Measurements from ENCODE around the gene GRK5. TPM values are rescaled to one million over a fixed set of nuclear protein-coding genes. Genes with fewer than 3 reads are reported as not detected.

Gene GRK5
- total and polyA plus RNA-seq, 9 of the 15 experiments (the other 6 are each of a cell fraction or from before 2014, with no cell fraction given) = 0.46 to 0.83 (median 0.67) TPM; not detected in 2

DNA sequence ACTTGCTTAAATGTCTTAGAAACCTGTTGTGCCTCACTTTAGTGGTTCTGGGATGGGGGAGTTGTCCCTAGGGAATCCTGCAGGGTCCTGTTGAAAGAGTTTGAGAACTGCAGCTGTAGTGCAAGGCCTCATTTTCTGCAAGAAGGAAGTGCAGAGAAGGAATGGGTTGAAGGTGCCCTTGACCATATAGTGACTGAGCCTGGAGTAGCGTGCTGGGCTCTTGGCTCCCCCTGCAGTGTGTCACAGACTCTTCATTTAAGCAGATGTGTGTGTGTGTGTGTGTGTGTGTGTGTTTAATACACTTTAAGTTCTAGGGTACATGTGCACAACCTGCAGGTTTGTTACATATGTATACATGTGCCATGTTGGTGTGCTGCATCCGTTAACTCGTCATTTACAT is 92.2 kb downstream of the GRK5 start (continued):
- TF ChIP-seq, protein P1, sequence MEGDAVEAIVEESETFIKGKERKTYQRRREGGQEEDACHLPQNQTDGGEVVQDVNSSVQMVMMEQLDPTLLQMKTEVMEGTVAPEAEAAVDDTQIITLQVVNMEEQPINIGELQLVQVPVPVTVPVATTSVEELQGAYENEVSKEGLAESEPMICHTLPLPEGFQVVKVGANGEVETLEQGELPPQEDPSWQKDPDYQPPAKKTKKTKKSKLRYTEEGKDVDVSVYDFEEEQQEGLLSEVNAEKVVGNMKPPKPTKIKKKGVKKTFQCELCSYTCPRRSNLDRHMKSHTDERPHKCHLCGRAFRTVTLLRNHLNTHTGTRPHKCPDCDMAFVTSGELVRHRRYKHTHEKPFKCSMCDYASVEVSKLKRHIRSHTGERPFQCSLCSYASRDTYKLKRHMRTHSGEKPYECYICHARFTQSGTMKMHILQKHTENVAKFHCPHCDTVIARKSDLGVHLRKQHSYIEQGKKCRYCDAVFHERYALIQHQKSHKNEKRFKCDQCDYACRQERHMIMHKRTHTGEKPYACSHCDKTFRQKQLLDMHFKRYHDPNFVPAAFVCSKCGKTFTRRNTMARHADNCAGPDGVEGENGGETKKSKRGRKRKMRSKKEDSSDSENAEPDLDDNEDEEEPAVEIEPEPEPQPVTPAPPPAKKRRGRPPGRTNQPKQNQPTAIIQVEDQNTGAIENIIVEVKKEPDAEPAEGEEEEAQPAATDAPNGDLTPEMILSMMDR (IDR thresholded peaks at IDR 0.05 in 2 of 3, conservative IDR thresholded peaks at IDR 0.05 in 1 of 3; ENCODE audit: insufficient read depth in 2 of 3, low read depth in 1 of 3, low read length in 3 of 3) = peak; percentile 26 to 50 (median 38); a peak in 3 of 6 replicates
- TF ChIP-seq SMC3 (conservative IDR thresholded peaks at IDR 0.05; ENCODE audit: insufficient read depth, low read depth, low read length) (peak; percentile 37; the same call in 1 of the 2 replicates), ZNF77 (CRISPR knock-in tag; IDR thresholded peaks at IDR 0.05) (no peak)

DNA sequence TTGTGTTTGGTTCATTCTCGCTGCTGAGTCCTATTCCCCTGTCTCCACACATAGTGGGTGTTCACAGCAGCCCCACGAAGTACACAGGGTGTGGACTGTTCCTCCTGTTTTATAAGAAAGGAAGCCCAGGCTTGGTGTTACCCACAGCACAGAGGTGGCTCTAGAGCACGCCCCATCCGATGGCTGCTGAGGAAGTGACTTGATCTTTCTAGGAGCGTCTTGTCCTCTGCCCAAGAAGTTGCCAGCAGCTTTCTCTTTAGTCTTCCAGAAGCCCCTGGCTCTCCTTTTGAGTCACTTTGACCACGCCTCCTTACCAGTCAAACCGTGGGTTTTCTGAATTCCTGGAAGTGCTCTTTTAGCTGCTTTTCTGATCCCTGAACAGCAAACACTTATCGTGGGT is 94.0 kb downstream of the GRK5 start:
- Histone ChIP-seq H3K4me1 (replicated peaks in 1 of 2; ENCODE audit: control insufficient read depth in 2 of 2, insufficient read depth in 2 of 2, low read length in 2 of 2) (peaks cover 4 to 12% of the 10 kb centered on the region in 2 experiments; a peak in 3 of 5 replicates), H4K20me1 (replicated peaks; ENCODE audit: control insufficient read depth, insufficient read depth, low read length) (no peaks in the 10 kb centered on the region), H3K36me3 (ENCODE audit: control insufficient read depth, insufficient read depth, low read length) (no peaks in the 10 kb centered on the region), H3K9ac (ENCODE audit: insufficient read depth in 1 of 2, low read depth in 2 of 2, low read length in 2 of 2) (no peak overlapping the region), H3K79me2 (ENCODE audit: control insufficient read depth, insufficient read depth, low read length) (no peaks in the 10 kb centered on the region), H3K4me2 (ENCODE audit: insufficient read depth, low read length) (no peak overlapping the region), H3K9me3 (replicated peaks; ENCODE audit: control insufficient read depth, insufficient read depth, low read depth, low read length) (no peaks in the 10 kb centered on the region), H3K27ac (ENCODE audit: extremely low read depth, low read depth, low read length) (no peak overlapping the region), H3K9me1 (ENCODE audit: control insufficient read depth, insufficient read depth, low read length) (no peaks in the 10 kb centered on the region), H2AFZ (ENCODE audit: low read depth, low read length) (peak overlapping the region; percentile 39; the same call in 1 of the 2 replicates), H3K4me3 (no peak overlapping the region), H3K27me3 (ENCODE audit: control insufficient read depth in 2 of 2, insufficient read depth in 2 of 2, low read length in 2 of 2) (no peaks in the 10 kb centered on the region)
- FAIRE-seq (no peak), DNase-seq (ENCODE audit: extremely low read depth in 1 of 4, low spot score in 3 of 4) (no peak), ATAC-seq (no peak)
- CTCF ChIA-PET (ENCODE audit: low intra/inter-chr PET ratio) = no interaction called here
- intact Hi-C loops (cut with micrococcal nuclease) = no loop called here
- POLR2A ChIA-PET = interaction anchor here (0.7 kb wide), 1 partner anchor 31 kb away, joined by 3 read pairs; no protein-coding TSS in a partner anchor
- in situ Hi-C loops (cut with MboI) = no loop called here
- no TSS peak for BruUV-seq (replicated peaks)
- WGBS (ENCODE audit: insufficient coverage, low coverage, missing lambda C conversion rate) = 47% methylated on average over 8 of the region's 8 CpGs
- TF ChIP-seq PURB (CRISPR knock-in tag; IDR thresholded peaks at IDR 0.05; ENCODE audit: low read depth) = no peak
- TF ChIP-seq, protein P2, sequence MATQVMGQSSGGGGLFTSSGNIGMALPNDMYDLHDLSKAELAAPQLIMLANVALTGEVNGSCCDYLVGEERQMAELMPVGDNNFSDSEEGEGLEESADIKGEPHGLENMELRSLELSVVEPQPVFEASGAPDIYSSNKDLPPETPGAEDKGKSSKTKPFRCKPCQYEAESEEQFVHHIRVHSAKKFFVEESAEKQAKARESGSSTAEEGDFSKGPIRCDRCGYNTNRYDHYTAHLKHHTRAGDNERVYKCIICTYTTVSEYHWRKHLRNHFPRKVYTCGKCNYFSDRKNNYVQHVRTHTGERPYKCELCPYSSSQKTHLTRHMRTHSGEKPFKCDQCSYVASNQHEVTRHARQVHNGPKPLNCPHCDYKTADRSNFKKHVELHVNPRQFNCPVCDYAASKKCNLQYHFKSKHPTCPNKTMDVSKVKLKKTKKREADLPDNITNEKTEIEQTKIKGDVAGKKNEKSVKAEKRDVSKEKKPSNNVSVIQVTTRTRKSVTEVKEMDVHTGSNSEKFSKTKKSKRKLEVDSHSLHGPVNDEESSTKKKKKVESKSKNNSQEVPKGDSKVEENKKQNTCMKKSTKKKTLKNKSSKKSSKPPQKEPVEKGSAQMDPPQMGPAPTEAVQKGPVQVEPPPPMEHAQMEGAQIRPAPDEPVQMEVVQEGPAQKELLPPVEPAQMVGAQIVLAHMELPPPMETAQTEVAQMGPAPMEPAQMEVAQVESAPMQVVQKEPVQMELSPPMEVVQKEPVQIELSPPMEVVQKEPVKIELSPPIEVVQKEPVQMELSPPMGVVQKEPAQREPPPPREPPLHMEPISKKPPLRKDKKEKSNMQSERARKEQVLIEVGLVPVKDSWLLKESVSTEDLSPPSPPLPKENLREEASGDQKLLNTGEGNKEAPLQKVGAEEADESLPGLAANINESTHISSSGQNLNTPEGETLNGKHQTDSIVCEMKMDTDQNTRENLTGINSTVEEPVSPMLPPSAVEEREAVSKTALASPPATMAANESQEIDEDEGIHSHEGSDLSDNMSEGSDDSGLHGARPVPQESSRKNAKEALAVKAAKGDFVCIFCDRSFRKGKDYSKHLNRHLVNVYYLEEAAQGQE (IDR thresholded peaks at IDR 0.05; ENCODE audit: borderline replicate concordance) = no peak
- TF ChIP-seq, protein P2 (CRISPR knock-in tag; IDR thresholded peaks at IDR 0.05; ENCODE audit: low read depth) = no peak
- TF ChIP-seq, protein P3, sequence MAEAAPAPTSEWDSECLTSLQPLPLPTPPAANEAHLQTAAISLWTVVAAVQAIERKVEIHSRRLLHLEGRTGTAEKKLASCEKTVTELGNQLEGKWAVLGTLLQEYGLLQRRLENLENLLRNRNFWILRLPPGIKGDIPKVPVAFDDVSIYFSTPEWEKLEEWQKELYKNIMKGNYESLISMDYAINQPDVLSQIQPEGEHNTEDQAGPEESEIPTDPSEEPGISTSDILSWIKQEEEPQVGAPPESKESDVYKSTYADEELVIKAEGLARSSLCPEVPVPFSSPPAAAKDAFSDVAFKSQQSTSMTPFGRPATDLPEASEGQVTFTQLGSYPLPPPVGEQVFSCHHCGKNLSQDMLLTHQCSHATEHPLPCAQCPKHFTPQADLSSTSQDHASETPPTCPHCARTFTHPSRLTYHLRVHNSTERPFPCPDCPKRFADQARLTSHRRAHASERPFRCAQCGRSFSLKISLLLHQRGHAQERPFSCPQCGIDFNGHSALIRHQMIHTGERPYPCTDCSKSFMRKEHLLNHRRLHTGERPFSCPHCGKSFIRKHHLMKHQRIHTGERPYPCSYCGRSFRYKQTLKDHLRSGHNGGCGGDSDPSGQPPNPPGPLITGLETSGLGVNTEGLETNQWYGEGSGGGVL (CRISPR knock-in tag; IDR thresholded peaks at IDR 0.05) = no peak
- no peak for TF ChIP-seq ARID2 (IDR thresholded peaks at IDR 0.05)

Measured in K562 (cell line).